ENCODE data around the gene RNF186.
"Not testable (repeated sequence)": the region's sequence is repeated elsewhere in the genome, so short reads cannot be mapped to it uniquely, and the experiment has no call there.

Gene RNF186, protein sequence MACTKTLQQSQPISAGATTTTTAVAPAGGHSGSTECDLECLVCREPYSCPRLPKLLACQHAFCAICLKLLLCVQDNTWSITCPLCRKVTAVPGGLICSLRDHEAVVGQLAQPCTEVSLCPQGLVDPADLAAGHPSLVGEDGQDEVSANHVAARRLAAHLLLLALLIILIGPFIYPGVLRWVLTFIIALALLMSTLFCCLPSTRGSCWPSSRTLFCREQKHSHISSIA

DNA sequence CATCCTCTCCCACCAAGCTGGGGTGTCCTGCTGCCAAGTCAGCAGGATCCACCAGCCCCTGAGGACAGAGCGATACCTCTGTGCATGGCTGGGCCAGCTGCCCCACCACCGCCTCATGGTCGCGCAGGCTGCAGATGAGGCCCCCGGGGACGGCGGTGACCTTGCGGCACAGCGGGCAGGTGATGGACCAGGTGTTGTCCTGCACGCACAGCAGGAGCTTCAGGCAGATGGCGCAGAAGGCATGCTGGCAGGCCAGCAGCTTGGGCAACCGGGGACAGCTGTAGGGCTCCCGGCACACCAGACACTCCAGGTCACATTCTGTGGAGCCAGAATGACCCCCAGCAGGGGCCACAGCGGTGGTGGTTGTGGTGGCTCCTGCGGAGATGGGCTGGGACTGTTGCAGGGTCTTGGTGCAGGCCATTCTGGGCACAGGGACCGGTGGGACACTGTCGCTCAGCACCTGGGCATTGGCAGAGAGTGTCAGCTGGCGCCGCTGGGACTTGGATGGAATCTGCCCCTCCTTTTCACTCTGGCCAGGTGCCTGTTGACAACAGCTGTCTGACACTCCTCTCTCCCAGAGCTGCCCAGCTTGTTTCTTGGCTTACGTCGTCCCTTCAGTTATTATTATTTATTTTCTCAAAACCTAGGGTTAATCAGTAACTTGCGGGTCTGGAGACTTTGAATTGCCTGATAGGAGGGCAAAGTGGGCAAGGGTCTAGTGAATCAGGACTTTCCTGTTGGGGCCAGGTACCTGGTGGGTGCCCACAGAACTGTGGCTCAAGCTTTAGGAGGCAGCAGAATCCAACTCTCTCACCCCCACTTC is at the start of gene RNF186:
Gene RNF186, minus strand, starts transcription at position 603 of the 823 bp plus-strand sequence. Its CDS starts 182 bp downstream, at position 421.
- no peak for DNase-seq

DNA sequence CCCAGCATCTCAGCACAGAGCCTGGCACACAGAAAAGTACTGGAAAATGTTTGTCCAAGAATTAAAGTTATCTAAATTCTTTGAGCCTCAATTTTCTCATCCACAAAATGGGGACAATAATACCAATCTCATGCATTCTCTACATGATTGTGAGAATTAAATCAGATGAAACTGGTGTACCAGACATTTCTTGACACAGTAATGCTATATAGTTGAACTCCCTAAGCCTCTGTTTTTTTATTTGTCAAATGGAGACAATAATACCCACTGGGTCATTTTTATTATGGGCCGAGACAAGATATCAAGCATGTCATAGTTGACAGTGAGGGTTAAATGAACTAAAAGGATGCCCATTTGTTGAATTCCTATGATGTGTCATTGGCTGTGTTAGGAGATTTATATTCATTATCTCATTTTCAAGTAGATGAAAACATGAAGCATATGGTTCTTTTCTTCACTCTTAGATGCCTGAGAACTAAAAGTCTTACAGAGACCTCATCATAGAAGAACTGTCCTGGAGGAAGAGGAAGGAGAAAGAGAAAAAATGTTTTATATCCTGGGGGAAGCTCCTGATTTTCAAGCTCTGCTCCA is 49.6 kb upstream of the RNF186 start:
- DNase-seq: no peak

DNA sequence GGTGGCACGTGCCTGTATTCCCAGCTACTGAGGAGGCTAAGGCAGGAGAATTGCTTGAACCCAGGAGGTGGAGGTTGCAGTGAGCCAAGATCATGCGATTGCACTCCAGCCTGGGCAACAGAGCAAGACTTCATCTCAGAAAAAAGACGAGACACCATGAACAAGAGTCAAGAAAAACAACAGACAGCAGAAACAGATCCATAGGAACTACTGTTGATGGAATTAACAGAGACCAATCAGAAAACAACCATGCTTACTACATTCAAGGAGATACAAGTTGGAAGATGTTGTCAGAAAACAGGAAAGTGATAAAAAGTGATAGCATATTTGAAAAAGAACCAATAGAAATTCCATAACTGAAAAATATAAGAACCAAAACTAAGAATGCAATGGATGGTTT is 47.9 kb upstream of the RNF186 start:
- no peak for DNase-seq

DNA sequence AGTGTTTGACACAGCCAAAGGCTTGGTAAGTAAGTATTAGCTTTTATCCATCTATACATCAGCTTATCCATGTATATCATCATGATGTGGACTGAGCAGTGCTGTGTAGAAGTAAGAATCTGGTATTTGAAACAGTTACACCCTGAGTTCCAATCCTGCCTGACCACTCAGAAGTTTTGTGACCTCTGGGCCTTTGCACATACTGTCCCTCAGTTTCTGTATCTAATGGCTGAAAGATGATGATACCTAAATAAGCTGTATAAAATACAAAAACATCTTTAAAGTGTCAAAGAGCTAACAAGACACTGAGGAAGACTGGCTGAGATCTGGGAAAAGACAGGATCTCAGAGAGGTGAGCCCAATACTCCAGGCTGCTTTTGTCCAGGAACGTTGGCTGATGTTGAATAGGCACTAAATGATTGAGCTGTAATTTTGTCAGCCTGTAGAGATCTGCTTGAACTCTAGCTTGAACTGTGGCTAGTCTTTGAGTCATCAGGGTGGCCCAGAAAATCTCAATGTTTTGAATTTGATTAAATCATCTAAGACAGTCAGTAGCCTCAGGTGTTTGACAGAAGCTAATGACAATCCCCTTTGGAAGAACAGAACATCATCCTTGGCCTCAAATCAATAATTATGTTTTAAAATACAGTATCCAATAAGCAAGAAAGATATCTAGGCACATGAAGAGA is 46.9 kb upstream of the RNF186 start:
- no peak for DNase-seq

DNA sequence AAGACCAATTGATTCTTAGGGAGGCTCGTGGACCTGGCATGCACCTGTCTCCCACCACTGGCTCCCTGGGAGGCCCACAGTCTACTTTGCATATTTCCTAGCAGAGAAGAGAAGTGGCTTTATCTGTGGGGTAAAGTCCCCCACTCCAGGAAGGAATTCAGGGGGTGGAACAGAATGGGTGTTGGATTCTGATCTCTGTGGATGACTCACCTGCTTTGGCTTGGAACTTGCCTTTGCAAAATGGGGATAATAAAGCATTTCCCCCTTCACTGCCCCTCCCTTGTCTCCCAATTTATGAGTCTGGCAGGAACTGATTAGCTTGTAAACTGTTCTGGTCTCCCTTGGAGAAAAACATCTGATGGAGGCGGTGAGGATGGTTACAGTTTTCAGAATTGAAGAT is 46.0 kb upstream of the RNF186 start:
- no peak for DNase-seq

DNA sequence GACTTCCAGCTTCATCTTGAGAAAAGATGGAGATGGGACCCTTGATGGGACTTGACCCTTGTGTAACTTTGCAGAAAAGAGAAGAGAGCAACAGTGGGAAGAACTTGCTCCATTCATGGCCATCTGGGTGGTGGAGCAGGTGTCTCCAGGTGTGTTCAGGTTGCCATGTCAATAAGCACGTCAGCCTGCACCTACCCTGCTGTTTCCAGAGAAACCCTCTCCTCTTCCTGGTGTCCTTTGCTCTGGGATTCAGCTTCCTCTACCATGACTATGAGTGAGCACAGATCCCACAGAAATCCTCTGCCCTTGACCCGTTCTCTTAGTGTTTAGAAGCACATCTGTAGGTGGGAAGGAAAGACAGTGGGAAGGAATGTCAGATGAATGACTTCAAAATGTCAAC is 45.3 kb upstream of the RNF186 start:
- DNase-seq: no peak

DNA sequence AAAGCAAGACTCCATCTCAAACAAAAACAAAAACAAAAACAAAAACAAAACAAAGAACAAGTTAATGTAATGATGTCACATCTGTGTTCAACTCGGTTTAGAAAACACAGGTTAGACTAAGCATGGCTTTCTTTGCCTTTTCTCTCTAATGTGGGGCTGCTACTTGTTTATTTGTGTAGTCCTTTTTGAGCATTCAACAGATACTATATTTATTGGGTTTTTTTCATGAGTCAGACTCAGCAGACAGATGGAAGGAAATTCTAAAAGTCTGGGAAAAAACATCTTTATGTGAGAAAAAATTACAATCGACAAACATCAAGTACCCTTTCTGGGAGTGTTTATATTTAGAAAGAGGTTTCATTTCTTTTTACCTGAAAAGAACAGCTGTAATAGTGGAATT is 44.8 kb upstream of the RNF186 start:
- no peak for DNase-seq

DNA sequence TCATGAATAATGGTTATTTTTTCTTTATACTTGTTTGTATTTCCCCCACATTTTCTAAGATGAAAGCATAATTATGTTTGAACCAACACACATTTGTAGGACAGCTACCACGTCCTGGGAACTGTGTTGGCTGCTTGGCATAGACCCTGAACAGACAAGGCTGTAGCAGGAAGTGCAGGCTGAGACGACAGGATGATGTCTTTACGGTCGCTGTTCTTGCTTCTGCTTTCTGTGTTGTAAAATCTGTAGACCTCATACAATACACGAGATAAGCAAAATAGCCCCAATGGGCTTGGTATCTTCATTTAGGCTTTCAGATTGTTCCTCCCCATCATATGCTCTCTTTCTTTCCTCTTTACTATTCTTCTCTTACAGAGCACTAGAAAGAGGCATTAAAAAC is 43.8 kb upstream of the RNF186 start:
- DNase-seq: no peak

DNA sequence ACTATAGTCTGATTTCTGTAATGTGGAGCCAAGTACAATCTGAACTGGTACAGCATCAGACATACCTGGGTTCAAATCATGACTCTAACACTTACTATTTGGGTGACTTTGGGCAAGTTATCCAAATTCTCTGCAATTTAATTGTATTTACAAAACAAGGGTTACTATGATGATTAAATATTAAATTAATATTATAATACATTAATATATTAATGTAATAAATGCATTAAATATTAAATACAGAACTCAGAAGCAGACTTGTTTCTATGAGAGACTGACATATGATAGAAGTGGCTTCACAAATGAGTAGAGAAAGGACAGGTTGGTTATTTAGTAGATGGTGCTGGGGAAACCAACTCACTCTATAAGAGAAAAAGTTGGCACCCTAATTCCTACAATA is 39.8 kb upstream of the RNF186 start:
- no peak for DNase-seq

DNA sequence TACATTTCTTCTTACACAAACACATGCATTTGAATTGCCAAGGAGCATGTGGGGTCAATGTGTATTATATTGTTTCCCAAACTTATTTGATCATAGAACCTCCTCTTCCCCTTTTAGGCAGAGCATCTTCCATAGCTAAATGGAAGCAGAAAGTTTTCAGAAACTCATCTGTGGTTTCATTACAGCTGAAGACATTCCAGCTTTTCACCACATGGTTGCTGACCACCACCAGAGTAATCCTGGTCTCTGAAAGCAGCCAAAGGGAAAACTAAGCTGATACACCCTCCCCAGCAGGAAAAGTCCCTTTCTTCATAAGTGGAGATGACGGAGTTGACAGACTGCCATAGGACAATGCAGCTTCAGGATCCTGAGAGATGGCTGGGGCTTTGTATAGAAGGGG is 37.0 kb upstream of the RNF186 start:
- DNase-seq: no peak

DNA sequence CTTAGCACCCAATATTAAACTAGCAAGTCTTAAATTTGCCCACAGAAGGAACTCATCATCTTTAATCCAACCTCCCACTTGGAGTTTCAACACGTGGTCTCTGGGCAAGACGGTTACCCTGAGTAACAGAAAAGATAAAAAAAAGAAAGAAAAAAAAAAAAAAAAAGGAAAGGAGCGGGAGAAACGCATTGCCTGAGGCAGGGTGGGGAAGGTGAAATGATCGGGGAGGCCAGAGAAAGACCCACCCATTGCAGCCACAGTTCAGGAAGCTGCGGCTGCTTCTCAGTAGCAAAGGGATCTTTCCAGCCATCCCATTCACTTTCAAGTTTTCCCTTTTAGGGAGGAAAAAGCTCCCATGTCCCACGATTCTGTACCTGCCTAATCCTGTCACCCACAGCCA is 35.1 kb upstream of the RNF186 start:
- no peak for DNase-seq

DNA sequence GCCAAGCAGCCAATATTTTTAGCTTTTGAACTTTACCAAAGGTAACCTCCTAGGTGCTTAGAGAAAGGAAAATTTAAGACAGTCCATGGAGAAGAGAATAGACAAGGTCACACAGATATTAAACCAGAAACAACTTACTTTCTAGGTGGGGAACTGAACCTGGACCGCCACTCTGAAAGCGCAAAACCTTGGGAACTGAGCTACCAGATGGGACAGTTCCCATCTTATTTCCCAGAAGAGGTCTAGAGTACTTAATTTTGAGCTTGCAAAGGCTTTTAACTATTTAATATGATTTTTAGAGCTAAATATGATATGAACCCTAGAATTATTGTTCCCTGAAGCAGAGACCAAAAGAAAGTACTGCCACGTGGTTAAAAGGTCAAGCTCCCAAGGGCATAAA is 34.2 kb upstream of the RNF186 start:
- DNase-seq: not testable (repeated sequence)

DNA sequence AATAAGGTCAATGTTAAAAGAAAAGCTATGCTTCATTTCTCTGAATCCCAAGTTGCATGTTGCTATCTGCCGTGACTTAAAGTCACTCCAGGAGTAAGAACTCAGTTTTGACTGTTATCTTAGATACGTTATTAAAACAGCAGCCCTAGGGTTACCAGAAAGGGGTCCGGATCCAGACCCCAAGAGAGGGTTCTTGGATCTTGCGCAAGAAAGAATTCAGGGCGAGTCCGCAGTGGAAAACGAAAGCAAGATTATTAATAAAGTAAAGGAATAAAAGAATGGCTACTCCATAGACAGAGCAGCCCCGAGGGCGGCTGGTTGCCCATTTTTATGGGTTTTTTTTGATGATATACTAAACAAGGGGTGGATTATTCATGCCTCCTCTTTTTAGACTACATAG is 32.3 kb upstream of the RNF186 start:
- DNase-seq: not testable (repeated sequence)

DNA sequence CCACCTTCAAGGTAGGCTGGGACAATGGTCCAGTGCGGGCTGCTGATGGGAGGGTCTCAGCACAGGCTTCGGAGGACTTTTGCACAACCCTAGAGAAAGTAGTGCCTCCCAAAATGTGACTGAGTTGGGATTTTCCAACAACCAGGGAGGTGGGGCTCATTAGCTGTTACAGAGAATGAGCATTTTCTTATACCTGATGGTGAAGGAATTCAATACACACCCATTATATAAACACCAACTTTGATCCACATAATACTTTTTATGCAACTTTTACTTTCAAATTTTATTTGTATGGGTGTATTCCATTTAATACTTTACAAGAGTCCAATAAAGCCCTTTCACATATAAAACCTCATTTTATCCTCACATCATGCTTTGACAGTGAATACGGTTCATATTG is 31.3 kb upstream of the RNF186 start:
- no peak for DNase-seq

DNA sequence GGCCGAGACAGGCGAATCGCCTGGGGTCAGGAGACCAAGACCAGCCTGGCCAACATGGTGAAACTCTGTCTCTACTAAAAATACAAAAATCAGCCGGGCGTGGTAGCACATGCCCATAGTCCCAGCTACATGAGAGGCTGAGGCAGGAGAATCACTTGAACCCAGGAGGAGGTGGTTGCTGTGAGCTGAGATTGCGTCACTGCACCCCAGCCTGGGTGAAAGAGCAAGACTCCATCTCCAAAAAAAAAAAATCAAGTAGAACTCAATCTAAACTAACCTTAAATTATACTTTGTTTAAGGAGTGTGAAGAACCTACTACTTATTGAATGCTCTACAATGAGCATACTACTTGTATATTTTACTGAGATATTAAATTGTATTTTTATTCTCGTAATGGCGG is 30.5 kb upstream of the RNF186 start:
- no peak for DNase-seq

DNA sequence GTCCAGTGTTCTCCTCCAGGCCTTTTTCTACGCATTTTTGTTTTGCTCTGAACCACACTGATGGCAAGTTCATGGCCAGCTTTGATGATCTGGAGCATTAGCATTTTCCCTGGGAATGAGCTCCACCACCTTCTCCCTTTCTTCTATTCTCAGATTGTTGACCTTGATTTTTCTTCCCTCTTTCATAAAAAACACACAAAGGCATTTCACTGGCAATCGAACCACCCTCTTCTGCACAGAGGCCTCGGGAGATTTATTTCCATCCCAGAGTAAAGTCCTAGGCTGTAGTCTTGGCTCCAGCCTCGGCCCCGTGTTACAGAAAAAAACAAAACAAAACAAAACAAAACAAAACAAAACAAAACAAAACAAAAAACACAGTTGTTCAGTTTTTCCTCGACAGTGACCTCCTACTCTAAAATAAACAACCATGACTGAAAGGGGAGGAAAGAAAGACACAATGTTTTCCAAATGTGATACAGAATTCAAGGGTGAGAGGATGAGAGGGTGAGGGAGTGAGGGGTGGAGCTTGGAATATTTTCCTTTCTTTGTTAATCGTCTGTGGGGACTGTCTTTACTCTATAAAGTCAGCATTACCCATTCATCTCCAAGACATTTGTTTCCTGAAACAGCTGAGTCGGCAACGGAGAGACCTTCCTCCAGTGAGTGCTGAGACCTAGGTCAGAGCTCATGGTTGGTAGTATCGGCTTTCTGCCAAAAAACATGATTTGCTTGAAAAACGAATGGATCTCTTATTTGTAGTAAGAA is 29.8 kb upstream of the RNF186 start:
- DNase-seq: no peak

DNA sequence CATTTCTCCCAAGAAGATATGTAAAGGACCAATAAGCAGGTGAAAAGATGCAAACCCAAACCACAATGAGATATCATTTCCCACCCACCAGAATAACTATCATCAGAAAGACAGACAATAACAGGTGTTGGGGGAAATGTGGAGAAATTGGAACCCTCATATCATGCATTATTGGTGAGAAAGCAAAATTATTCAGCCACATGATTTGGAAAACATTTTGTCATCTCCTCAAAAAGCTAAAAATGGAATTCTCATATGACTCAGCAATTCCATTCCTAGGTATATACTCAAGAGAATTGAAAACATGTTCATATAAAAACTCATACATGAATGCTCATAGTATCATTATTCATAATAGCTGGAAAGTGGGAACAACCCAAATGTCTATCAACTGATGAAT is 25.1 kb upstream of the RNF186 start:
- DNase-seq: no peak

DNA sequence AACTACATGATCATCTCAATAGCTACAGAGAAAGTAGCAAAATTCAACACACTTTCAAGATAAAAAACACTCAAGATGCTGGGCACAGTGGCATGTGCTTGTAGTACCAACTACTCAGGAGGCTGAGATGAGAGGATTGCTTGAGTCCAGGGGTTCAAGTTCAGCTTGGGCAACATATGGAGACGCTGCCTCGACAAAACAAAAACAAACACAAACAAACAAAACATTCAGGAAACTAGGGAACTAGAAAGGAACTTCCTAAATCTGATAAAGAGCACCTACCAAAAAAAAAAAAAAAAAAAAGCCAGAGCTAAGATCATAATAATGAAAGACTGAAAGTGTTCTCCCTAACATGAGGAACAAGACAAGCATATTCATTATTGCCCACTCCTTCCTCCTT is 22.8 kb upstream of the RNF186 start:
- no peak for DNase-seq

DNA sequence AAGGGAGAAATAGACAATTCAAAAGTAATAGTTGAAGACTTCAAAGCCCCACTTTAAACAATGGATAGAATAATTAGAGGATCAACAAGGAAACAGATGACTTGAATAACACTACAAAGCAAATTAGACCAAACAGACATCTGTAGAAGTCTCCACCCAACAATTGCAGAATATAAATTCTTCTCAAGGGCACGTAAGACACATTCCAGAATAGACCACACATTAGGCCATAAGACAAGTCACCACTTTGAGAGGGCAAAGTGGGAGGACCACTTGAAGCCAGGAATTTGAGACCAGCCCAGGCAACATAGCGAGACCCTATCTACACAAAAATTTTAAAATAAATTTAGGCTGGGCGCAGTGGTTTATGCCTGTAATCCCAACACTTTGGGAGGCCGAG is 20.5 kb upstream of the RNF186 start:
- no peak for DNase-seq

DNA sequence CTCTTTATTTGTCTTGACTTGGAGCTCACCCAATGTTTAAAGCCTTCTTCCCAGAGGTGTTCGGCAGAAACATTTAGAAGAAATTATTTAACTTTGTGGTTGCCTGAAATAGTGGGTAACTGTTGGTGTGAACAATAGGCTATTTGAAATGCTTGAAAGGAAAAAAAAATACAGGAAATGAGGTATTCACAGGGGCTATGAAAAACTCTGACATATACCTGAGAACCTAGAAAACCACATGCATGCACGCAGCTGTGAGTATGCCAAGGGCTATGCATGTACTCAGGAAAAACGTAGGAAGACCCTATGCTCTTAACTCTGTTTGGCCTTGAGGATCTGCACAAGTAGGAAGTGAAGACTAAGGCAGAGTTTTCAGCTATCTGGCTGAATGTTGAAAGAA is 16.4 kb upstream of the RNF186 start:
- no peak for DNase-seq

DNA sequence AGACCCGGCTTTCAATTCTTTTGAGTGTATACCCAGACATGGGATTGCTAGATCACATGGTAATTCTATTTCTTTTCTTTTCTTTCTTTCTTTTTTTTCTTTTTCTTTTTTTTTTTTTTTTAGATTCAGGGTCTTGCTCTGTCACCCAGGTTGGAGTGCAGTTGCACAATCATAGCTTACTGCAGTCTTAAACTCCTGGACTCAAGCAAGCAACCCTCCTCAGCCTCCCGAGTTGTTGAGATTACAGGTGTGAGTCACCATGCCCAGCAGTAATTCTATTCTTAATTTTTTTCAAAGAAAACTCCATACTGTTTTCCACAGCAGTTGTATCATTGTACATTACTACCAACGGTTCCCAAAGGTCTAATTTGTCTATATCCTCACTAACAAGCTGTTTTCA is 13.5 kb upstream of the RNF186 start:
- DNase-seq: no peak

DNA sequence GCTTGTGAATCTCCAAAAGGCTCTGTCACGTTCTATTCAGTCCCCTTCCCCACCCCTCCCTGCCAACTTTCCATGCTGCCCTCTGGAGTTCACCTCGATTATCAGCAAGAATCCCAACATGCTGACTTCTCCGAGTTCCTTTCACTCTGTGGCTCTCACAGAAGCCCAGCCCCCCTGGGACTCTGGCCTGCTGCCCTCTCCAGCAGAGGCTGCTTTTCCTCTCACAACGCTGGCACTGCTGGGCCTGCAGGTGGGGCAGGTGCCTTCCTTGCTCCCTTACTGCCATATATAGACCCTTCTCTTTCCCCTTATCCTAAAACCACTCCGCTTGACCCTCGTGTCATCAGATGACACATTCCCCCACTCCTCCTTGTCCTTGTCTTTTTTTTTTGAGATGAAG is 10.2 kb upstream of the RNF186 start:
- no peak for DNase-seq

DNA sequence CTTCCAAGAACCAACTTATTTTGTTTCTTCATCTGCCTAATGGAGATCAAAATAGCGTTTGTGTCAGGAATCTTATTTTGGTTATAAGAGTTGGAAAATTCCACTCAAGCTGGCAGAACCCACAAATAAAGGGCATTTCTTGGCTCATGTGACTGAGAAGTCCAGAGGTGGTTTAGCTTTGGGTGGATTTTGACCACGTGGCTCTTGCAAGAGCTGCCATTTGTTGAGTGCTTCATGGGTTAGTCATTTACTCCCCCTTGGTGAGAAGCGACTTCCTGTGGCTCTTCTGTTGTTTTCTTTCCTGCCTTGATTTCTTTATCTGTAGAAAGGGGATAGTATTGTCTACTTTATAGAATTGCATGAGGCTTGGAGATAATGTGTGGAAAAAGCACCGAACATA is 9.5 kb upstream of the RNF186 start:
- no peak for DNase-seq
